Frontal cortex (tissue), 4 donors: Measurements from ENCODE around the gene ERO1B. TPM values are rescaled to one million over a fixed set of nuclear protein-coding genes. Genes with fewer than 3 reads are reported as not detected.
A peak's percentile ranks its signal among the peaks of the same experiment; 100 is the strongest.
"Not testable (repeated sequence)": the region's sequence is repeated elsewhere in the genome, so short reads cannot be mapped to it uniquely, and the experiment has no call there.

Source experiments
- DNase-seq, 2 donors: peaks; one replicate each; pipeline ENCODE4 v3.0.0; 2012; ENCODE audit warnings: low spot score in 2 of 2
- FAIRE-seq: peaks from 2 replicates; lab custom pipeline; 2012; peaks lifted over from hg19 to GRCh38; lab: Jason Lieb, UNC
- total RNA-seq: library from RNA; depleted of rRNA; stranded (reverse); fragments of >200 nt; gene quantifications from one replicate; pipeline ENCODE4 v1.2.3, GENCODE V29; 2014
- donor health status: control.
- donor health status: control.
- donor health status: control.

ERO1B gene
- total RNA-seq, 1 donor from 2014 or later: 12.6 TPM

GRCh38 chr1:236204039-236204438 is 77.7 kb downstream of the ERO1B start:
- DNase-seq: no peak
- FAIRE-seq: peak; percentile 24

- FAIRE-seq (no peak), DNase-seq (no peak)
These were observed 80.0 kb downstream of the ERO1B start for GRCh38 chr1:236201786-236202185.

GRCh38 chr1:236200925-236201324 is 80.8 kb downstream of the ERO1B start:
- DNase-seq: no peak
- FAIRE-seq: no peak

GRCh38 chr1:236193184-236193583 is 88.6 kb downstream of the ERO1B start:
- no peak for FAIRE-seq
- DNase-seq: no peak

- FAIRE-seq, DNase-seq: not testable (repeated sequence)
These were observed 93.7 kb downstream of the ERO1B start for GRCh38 chr1:236188084-236188483.

- not testable (repeated sequence) for DNase-seq, FAIRE-seq
These were observed 95.3 kb downstream of the ERO1B start for GRCh38 chr1:236186471-236186870.

- no peak for DNase-seq
- no peak for FAIRE-seq
These were observed 96.1 kb downstream of the ERO1B start for GRCh38 chr1:236185687-236186086.

GRCh38 chr1:236181059-236181458 is 100.7 kb downstream of the ERO1B start:
- DNase-seq (no peak), FAIRE-seq (no peak)

GRCh38 chr1:236179634-236180033 is 102.1 kb downstream of the ERO1B start:
- no peak for FAIRE-seq
- DNase-seq: no peak

GRCh38 chr1:236176337-236177336 is 105.1 kb downstream of the ERO1B start:
- FAIRE-seq (no peak), DNase-seq (no peak)

GRCh38 chr1:236175642-236176336 is 106.0 kb downstream of the ERO1B start:
- no peak for DNase-seq
- no peak for FAIRE-seq

- FAIRE-seq: no peak
- DNase-seq: no peak
These were observed 108.5 kb downstream of the ERO1B start for GRCh38 chr1:236173174-236173767.

- FAIRE-seq: no peak
- DNase-seq: no peak
These were observed 109.6 kb downstream of the ERO1B start for GRCh38 chr1:236172041-236172579.

GRCh38 chr1:236168716-236169429 is 112.9 kb downstream of the ERO1B start:
- no peak for FAIRE-seq
- no peak for DNase-seq

- no peak for FAIRE-seq
These were observed 114.2 kb downstream of the ERO1B start for GRCh38 chr1:236167578-236167977.

GRCh38 chr1:236167154-236167553 is 114.6 kb downstream of the ERO1B start:
- FAIRE-seq (no peak), DNase-seq (no peak)

More at GRCh38 chr1:236167578-236167977, 114.2 kb downstream of the ERO1B start:
- no peak for DNase-seq

- no peak for FAIRE-seq
- DNase-seq: no peak
These were observed 115.7 kb downstream of the ERO1B start for GRCh38 chr1:236166041-236166440.
